HG03108 (cell line): Measurements from ENCODE around the gene PIK3R3.
"Not testable (repeated sequence)": the region's sequence is repeated elsewhere in the genome, so short reads cannot be mapped to it uniquely, and the experiment has no call there.

Experiments
- ATAC-seq: cut with Tn5 transposase; IDR thresholded peaks from one replicate; pipeline ENCODE4 v1.9.1; 2021; ENCODE audit warnings: moderate library complexity; ENCODE audit not compliant: unreplicated experiment

The PIK3R3 gene

GRCh38 chr1:46113948-46114347 lies 18.5 kb downstream of the PIK3R3 start:
- no peak for ATAC-seq

- ATAC-seq = no peak
Measured at GRCh38 chr1:46112108-46112507, 20.3 kb downstream of the PIK3R3 start.

- ATAC-seq = no peak
Measured at GRCh38 chr1:46110521-46110920, 21.9 kb downstream of the PIK3R3 start.

- ATAC-seq = no peak
Measured at GRCh38 chr1:46102769-46103476, 29.5 kb downstream of the PIK3R3 start.

GRCh38 chr1:46099215-46099614 lies 33.2 kb downstream of the PIK3R3 start:
- no peak for ATAC-seq

GRCh38 chr1:46098027-46098712 lies 34.3 kb downstream of the PIK3R3 start:
- no peak for ATAC-seq

- ATAC-seq = no peak
Measured at GRCh38 chr1:46097149-46097472, 35.3 kb downstream of the PIK3R3 start.

- no peak for ATAC-seq
Measured at GRCh38 chr1:46096269-46097148, 35.9 kb downstream of the PIK3R3 start.

GRCh38 chr1:46095110-46095509 lies 37.3 kb downstream of the PIK3R3 start:
- ATAC-seq = not testable (repeated sequence)

- ATAC-seq = no peak
Measured at GRCh38 chr1:46094471-46095005, 37.9 kb downstream of the PIK3R3 start.

- ATAC-seq = not testable (repeated sequence)
Measured at GRCh38 chr1:46093832-46094231, 38.6 kb downstream of the PIK3R3 start.

- ATAC-seq = no peak
Measured at GRCh38 chr1:46087891-46088290, 44.5 kb downstream of the PIK3R3 start.

GRCh38 chr1:46086576-46086975 lies 45.9 kb downstream of the PIK3R3 start:
- no peak for ATAC-seq

GRCh38 chr1:46084553-46085451 lies 47.6 kb downstream of the PIK3R3 start:
- no peak for ATAC-seq

GRCh38 chr1:46083579-46083978 lies 48.9 kb downstream of the PIK3R3 start:
- ATAC-seq = no peak

- no peak for ATAC-seq
Measured at GRCh38 chr1:46081619-46082018, 50.8 kb downstream of the PIK3R3 start.

GRCh38 chr1:46081206-46081605 lies 51.2 kb downstream of the PIK3R3 start:
- no peak for ATAC-seq

- no peak for ATAC-seq
Measured at GRCh38 chr1:46080257-46080656, 52.2 kb downstream of the PIK3R3 start.

- no peak for ATAC-seq
Measured at GRCh38 chr1:46077644-46078043, 54.8 kb downstream of the PIK3R3 start.

GRCh38 chr1:46076343-46076742 lies 56.1 kb downstream of the PIK3R3 start:
- no peak for ATAC-seq
